Kidney (tissue), 14 donors: ENCODE data around the gene SNTN. TPM values are rescaled to one million over a fixed set of nuclear protein-coding genes. Genes with fewer than 3 reads are reported as not detected.

Experiments used
- DNase-seq, 5 donors: peaks; one replicate each; pipeline ENCODE4 v3.0.0-alpha.2; 2013 to 2020
- FAIRE-seq: peaks from 2 replicates; lab custom pipeline; 2012; peaks lifted over from hg19 to GRCh38; lab: Jason Lieb, UNC
- H3K27ac ChIP-seq, 2 donors: one replicate each; pipeline ENCODE4 v1.7.0; 2013; ENCODE audit warnings: low read depth in 2 of 2, low read length in 2 of 2, inconsistent platforms in 1 of 2
- H3K27me3 ChIP-seq: one replicate; pipeline ENCODE4 v1.7.1; 2013; ENCODE audit warnings: low read length, inconsistent platforms; ENCODE audit not compliant: control insufficient read depth, insufficient read depth
- H3K36me3 ChIP-seq, 3 donors: one replicate each; pipeline versions ENCODE4 v1.7.0 to v1.7.1; 2013; ENCODE audit warnings: low read length in 3 of 3, control low read depth in 1 of 3, inconsistent platforms in 1 of 3; ENCODE audit not compliant: insufficient read depth in 3 of 3, control insufficient read depth in 2 of 3
- H3K4me1 ChIP-seq, 3 donors: one replicate each; pipeline versions ENCODE4 v1.7.0 to v1.7.1; 2013; ENCODE audit warnings: low read length in 3 of 3, inconsistent platforms in 1 of 3, low read depth in 1 of 3; ENCODE audit not compliant: control insufficient read depth in 2 of 3, insufficient read depth in 2 of 3
- H3K4me3 ChIP-seq, 3 donors: one replicate each; pipeline versions ENCODE4 v1.7.0 to v1.8.1; 2013; ENCODE audit warnings: low read length in 3 of 3, control low read depth in 1 of 3, inconsistent platforms in 1 of 3
- H3K9ac ChIP-seq, 3 donors: one replicate each; pipeline versions ENCODE4 v1.7.0 to v1.7.1; 2013; ENCODE audit warnings: low read length in 3 of 3, control low read depth in 1 of 3, inconsistent platforms in 1 of 3
- H3K9me3 ChIP-seq, 3 donors: one replicate each; pipeline versions ENCODE4 v1.7.0 to v1.7.1; 2013; ENCODE audit warnings: low read length in 3 of 3, control low read depth in 1 of 3, inconsistent platforms in 1 of 3; ENCODE audit not compliant: control insufficient read depth in 2 of 3, insufficient read depth in 1 of 3
- CTCF ChIP-seq: IDR thresholded peaks from 3 replicates; pipeline ENCODE4 v1.5.1; 2012; ENCODE audit warnings: mild to moderate bottlenecking, moderate library complexity, borderline replicate concordance; ENCODE audit not compliant: insufficient read depth; ENCODE audit errors: extremely low read depth
- intact Hi-C: fragments of 100-400 bp; cut with DNase I; formaldehyde crosslinking; loops from one replicate; pipeline ENCODE4 v1.11.1; 2022
- polyA plus RNA-seq: library from polyadenylated mRNA; stranded (reverse); fragments of 350-450 nt; fragmentation: Illumina TruSeq; extraction: RNeasy Lipid Tissue Mini Kit (QIAGEN cat#74804); gene quantifications from one replicate; pipeline ENCODE4 v1.2.3, GENCODE V29; 2014; ENCODE audit warnings: low read depth, low replicate concordance; ENCODE audit not compliant: insufficient read depth
- total RNA-seq: library from RNA; stranded (reverse); fragmentation: NEBNext Ultra II Directional; extraction: Animal tissue kit (Norgen Biotek cat#: 25700); gene quantifications from one replicate; pipeline ENCODE4 v1.2.1, GENCODE V29; 2021
- donor health status: control.
- donor health status: control.
- donor health status: control.
- donor health status: control.
- donor health status: control.
- donor health status: DM: yes; HTN: yes; CAD: no.
- donor health status: Normal renal cell carcinoma (clear cell type).

Gene SNTN
- total and polyA plus RNA-seq, 2 donors from 2014 or later: not detected

GRCh38 chr3:63687278-63688225 lies 35.1 kb downstream of the SNTN start:
- TF ChIP-seq CTCF: no peak
- intact Hi-C loops: no loop called here
- Histone ChIP-seq H3K4me3 (no peak overlapping the region), H3K27ac (no peak overlapping the region), H3K9ac (no peak overlapping the region), H3K9me3 (no peaks in the 10 kb centered on the region), H3K4me1 (no peaks in the 10 kb centered on the region), H3K36me3 (no peaks in the 10 kb centered on the region), H3K27me3 (no peaks in the 10 kb centered on the region)
- FAIRE-seq (no peak), DNase-seq (peak in 1 of 5 donors; percentile 1)

- Histone ChIP-seq H3K27ac (no peak overlapping the region), H3K9me3 (peaks cover 0 to 2% (median 0%) of the 10 kb centered on the region in 3 donors), H3K4me1 (no peaks in the 10 kb centered on the region), H3K9ac (no peak overlapping the region), H3K36me3 (no peaks in the 10 kb centered on the region), H3K4me3 (no peak overlapping the region), H3K27me3 (no peaks in the 10 kb centered on the region)
- no peak for DNase-seq
- no peak for FAIRE-seq
- TF ChIP-seq CTCF: no peak
- intact Hi-C loops: no loop called here
These were observed 36.8 kb downstream of the SNTN start for GRCh38 chr3:63689285-63689684.

- no peaks in the 10 kb centered on the region for H3K27me3 ChIP-seq
- TF ChIP-seq CTCF: no peak
- no peak overlapping the region for H3K4me3 ChIP-seq
- H3K9me3 ChIP-seq: peaks cover 0 to 2% (median 0%) of the 10 kb centered on the region in 3 donors
- no peaks in the 10 kb centered on the region for H3K36me3 ChIP-seq
- intact Hi-C loops: no loop called here
- no peaks in the 10 kb centered on the region for H3K4me1 ChIP-seq
- H3K9ac ChIP-seq: no peak overlapping the region
- no peak overlapping the region for H3K27ac ChIP-seq
- FAIRE-seq (no peak), DNase-seq (no peak)
These were observed 40.9 kb downstream of the SNTN start for GRCh38 chr3:63693351-63693750.
